Measurements from ENCODE around the gene OR10C1. TPM values are rescaled to one million over a fixed set of nuclear protein-coding genes. Genes with fewer than 3 reads are reported as not detected.

Gene OR10C1
- total and polyA plus RNA-seq, 2 of the 13 experiments (the other 11 are each of a cell fraction or from before 2014, with no cell fraction given), result 0.04 TPM; not detected in 1

DNA sequence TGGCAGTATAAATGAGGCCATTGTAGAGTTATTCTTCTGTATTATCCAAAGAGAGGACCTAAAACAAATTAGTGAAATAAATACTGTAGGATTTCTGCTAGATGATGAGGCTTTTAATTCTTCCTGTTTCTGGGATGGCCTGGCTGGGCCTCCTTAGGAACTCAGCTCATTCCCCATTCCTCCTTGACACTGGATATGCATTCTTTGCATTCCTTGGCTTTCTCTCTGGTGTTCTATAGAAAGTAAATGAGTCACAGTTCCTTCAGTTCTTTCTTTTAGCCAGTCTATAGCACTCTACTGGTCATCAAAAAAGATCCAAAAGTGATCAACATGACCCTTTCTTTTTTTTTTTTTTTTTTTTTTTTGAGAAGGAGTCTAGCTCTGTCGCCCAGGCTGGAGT, 8.6 kb downstream of the OR10C1 start:
- Histone ChIP-seq H3K27ac (ENCODE audit: extremely low read length, insufficient read depth, low read length) (no peak overlapping the region), H3K4me1 (ENCODE audit: insufficient read depth, low read length) (no peaks in the 10 kb centered on the region), H3K27me3 (ENCODE audit: control insufficient read depth in 1 of 2, insufficient read depth in 2 of 2, low read length in 2 of 2) (no peaks in the 10 kb centered on the region), H3K9ac (ENCODE audit: insufficient read depth, low read depth, low read length) (no peak overlapping the region), H3K36me3 (replicated peaks in 1 of 2; ENCODE audit: control insufficient read depth in 1 of 2, insufficient read depth in 2 of 2, low read length in 2 of 2) (no peaks in the 10 kb centered on the region), H3K79me2 (ENCODE audit: insufficient read depth, low read length) (no peaks in the 10 kb centered on the region), H3K9me3 (ENCODE audit: low read length) (no peaks in the 10 kb centered on the region; the same call in 1 of the 2 replicates), H2AFZ (ENCODE audit: low read length) (no peak overlapping the region), H3K4me2 (ENCODE audit: low read depth, low read length) (no peak overlapping the region), H3K4me3 (replicated peaks in 1 of 3; ENCODE audit: insufficient read depth in 1 of 3, low read depth in 2 of 3, low read length in 3 of 3) (no peak overlapping the region), H4K20me1 (ENCODE audit: insufficient read depth, low read length) (no peaks in the 10 kb centered on the region)
- ChIA-PET POLR2A (no interaction called here), CTCF (ENCODE audit: low intra/inter-chr PET ratio, low total read pairs) (no interaction called here)
- no peak for TF ChIP-seq GABPA (IDR thresholded peaks at IDR 0.05; ENCODE audit: low read depth, low read length)
- no peak for TF ChIP-seq GABPA (CRISPR knock-in tag; IDR thresholded peaks at IDR 0.05; ENCODE audit: low read depth)
- TF ChIP-seq FOSL1 (CRISPR knock-in tag; IDR thresholded peaks at IDR 0.05; ENCODE audit: borderline replicate concordance), result no peak
- no peak for TF ChIP-seq HMG20A (CRISPR knock-in tag; IDR thresholded peaks at IDR 0.05; ENCODE audit: borderline replicate concordance)
- no peak for TF ChIP-seq SIX1 (CRISPR knock-in tag; IDR thresholded peaks at IDR 0.05; ENCODE audit: borderline replicate concordance)
- no peak for TF ChIP-seq ZNF552 (CRISPR knock-in tag; IDR thresholded peaks at IDR 0.05; ENCODE audit: borderline replicate concordance)
- TF ChIP-seq SRSF4 (IDR thresholded peaks at IDR 0.05; ENCODE audit: low read depth, low read length, poor library complexity, severe bottlenecking), result no peak
- no peak for TF ChIP-seq ZNF746 (CRISPR knock-in tag; IDR thresholded peaks at IDR 0.05)
- TF ChIP-seq ZNF670 (CRISPR knock-in tag; IDR thresholded peaks at IDR 0.05; ENCODE audit: borderline replicate concordance), result no peak
- TF ChIP-seq HDAC1 (CRISPR knock-in tag; IDR thresholded peaks at IDR 0.05), result no peak
- no peak for TF ChIP-seq ZNF720 (CRISPR knock-in tag; IDR thresholded peaks at IDR 0.05)
- intact Hi-C loops (cut with micrococcal nuclease; ENCODE audit: unreplicated experiment) (no loop called here), in situ Hi-C loops (cut with HindIII; ENCODE audit: extremely low pct_ligation_motif_present, low pct_unique_long_range_greater_than_20kb) (no loop called here)
- 3% methylated on average over 1 of the region's 1 CpG for WGBS (ENCODE audit: low lambda C conversion rate)
- no peak for ATAC-seq
- DNase-seq (ENCODE audit: low spot score), result no peak
- FAIRE-seq, result no peak
- BruUV-seq (replicated peaks), result no TSS peak

Measured in HepG2 (cell line).